GM12878 (cell line): Measurements from ENCODE around the gene LRP1B. TPM values are rescaled to one million over a fixed set of nuclear protein-coding genes. Genes with fewer than 3 reads are reported as not detected.

Experiments used
- ATAC-seq: fragments of 200-7000 bp; cut with Tn5 transposase; 3 replicates; pipeline ENCODE4 v1.9.1; 2020; ENCODE audit warnings: mild to moderate bottlenecking, moderate library complexity
- BruUV-seq: library from RNA; stranded (reverse); fragments of 400-500 nt; replicated peaks from 2 replicates; lab custom pipeline; 2021; lab: Mats Ljungman, UMichigan
- CTCF ChIA-PET: fragments of 300-600 bp; sonication (Branson Sonifier 250); formaldehyde crosslinking; extraction: SDS; loops from one replicate; lab custom pipeline; 2021; ENCODE audit warnings: inconsistent platforms; lab: Yijun Ruan, JAX
- POLR2A ChIA-PET: fragments of 350-600 bp; formaldehyde crosslinking; extraction: SDS; loops from one replicate; lab custom pipeline; 2021; ENCODE audit warnings: inconsistent platforms; lab: Charles Lee
- RAD21 ChIA-PET: fragments of 300-600 bp; sonication (Branson Sonifier 250); formaldehyde crosslinking; loops from one replicate; lab custom pipeline; 2023; ENCODE audit warnings: antibody characterized with exemption; ENCODE audit not compliant: unreplicated experiment; lab: Charles Lee
- SMC1A ChIA-PET: fragments of 300-600 bp; sonication (Branson Sonifier 250); formaldehyde crosslinking; loops from one replicate; lab custom pipeline; 2023; ENCODE audit not compliant: unreplicated experiment, uncharacterized antibody; lab: Charles Lee
- DNase-seq: peaks from one replicate; pipeline ENCODE4 v3.0.0-alpha.2; 2011; ENCODE audit warnings: low read depth, low spot score
- FAIRE-seq: peaks from 3 replicates; lab custom pipeline; 2011; peaks lifted over from hg19 to GRCh38; lab: Jason Lieb, UNC
- H2AFZ ChIP-seq: 2 replicates; pipeline ENCODE4 v1.6.0; 2011; ENCODE audit warnings: low read depth, low read length, control low read depth; ENCODE audit not compliant: control insufficient read depth
- H3K27ac ChIP-seq: 2 replicates; pipeline ENCODE4 v1.5.1; 2011; ENCODE audit warnings: control low read depth; ENCODE audit not compliant: control insufficient read depth, insufficient read depth
- H3K27me3 ChIP-seq, 2 experiments: replicated peaks in 1 of 2; 2 replicates each; pipeline versions ENCODE4 v1.6.0 to v1.6.1; 2011; ENCODE audit warnings: low read length in 1 of 2; ENCODE audit not compliant: control insufficient read depth in 2 of 2, insufficient read depth in 2 of 2
- H3K36me3 ChIP-seq, 2 experiments: 2 replicates each; pipeline ENCODE4 v1.5.1; 2011; ENCODE audit warnings: low read length in 1 of 2; ENCODE audit not compliant: control insufficient read depth in 2 of 2, insufficient read depth in 2 of 2
- H3K4me1 ChIP-seq: 2 replicates; pipeline ENCODE4 v1.6.1; 2011; ENCODE audit warnings: mild to moderate bottlenecking, low read length, moderate library complexity, mixed read lengths; ENCODE audit not compliant: control insufficient read depth, insufficient read depth
- H3K4me2 ChIP-seq: 2 replicates; pipeline ENCODE4 v1.6.0; 2011; ENCODE audit warnings: control low read depth; ENCODE audit not compliant: control insufficient read depth, insufficient read depth
- H3K4me3 ChIP-seq: fragments of 200-600 bp; sonication (generic); 2 replicates; pipeline ENCODE4 v1.5.1; 2016
- H3K79me2 ChIP-seq: 2 replicates; pipeline ENCODE4 v1.6.0; 2011; ENCODE audit warnings: low read length; ENCODE audit not compliant: control insufficient read depth, insufficient read depth
- H3K9ac ChIP-seq: 2 replicates; pipeline ENCODE4 v1.8.0; 2011; ENCODE audit warnings: low read length, control low read depth, mixed read lengths; ENCODE audit not compliant: control insufficient read depth, insufficient read depth
- H3K9me3 ChIP-seq: replicated peaks from 3 replicates; pipeline ENCODE4 v1.5.1; 2011; ENCODE audit warnings: mild to moderate bottlenecking, low read length; ENCODE audit not compliant: control insufficient read depth, insufficient read depth
- H4K20me1 ChIP-seq: 2 replicates; pipeline ENCODE4 v1.6.0; 2011; ENCODE audit not compliant: control insufficient read depth, insufficient read depth
- CBFB ChIP-seq: IDR thresholded peaks from 2 replicates; pipeline ENCODE4 v1.6.1; 2016; ENCODE audit warnings: antibody characterized with exemption, low read depth
- EZH2 ChIP-seq: IDR thresholded peaks from 2 replicates; pipeline ENCODE4 v1.6.1; 2012; ENCODE audit warnings: low read depth, mild to moderate bottlenecking, control low read depth, inconsistent platforms, low read length, borderline replicate concordance; ENCODE audit not compliant: control insufficient read depth
- KDM1A ChIP-seq: fragments of 200-600 bp; sonication (generic); IDR thresholded peaks from 2 replicates; pipeline ENCODE4 v1.6.1; 2016; ENCODE audit warnings: borderline replicate concordance
- NFIC ChIP-seq: IDR thresholded peaks from 2 replicates; pipeline ENCODE4 v1.6.1; 2012; ENCODE audit warnings: low read depth, mild to moderate bottlenecking, inconsistent platforms, low read length, moderate library complexity
- RAD51 ChIP-seq: fragments of 450-650 bp; IDR thresholded peaks from 2 replicates; pipeline ENCODE4 v1.6.1; 2016; ENCODE audit warnings: moderate library complexity, mild to moderate bottlenecking, inconsistent platforms
- TCF12 ChIP-seq: IDR thresholded peaks from 2 replicates; pipeline ENCODE4 v1.6.1; 2011; ENCODE audit warnings: low read depth, mild to moderate bottlenecking, low read length
- TCF3 ChIP-seq: IDR thresholded peaks from 2 replicates; pipeline ENCODE4 v1.6.1; 2012; ENCODE audit warnings: low read depth, mild to moderate bottlenecking, low read length, borderline replicate concordance; ENCODE audit not compliant: insufficient read depth
- YY1 ChIP-seq: IDR thresholded peaks from 2 replicates; pipeline ENCODE4 v1.6.1; 2011; ENCODE audit warnings: low read depth, mild to moderate bottlenecking, low read length
- ZNF384 ChIP-seq: IDR thresholded peaks from 2 replicates; pipeline ENCODE4 v1.6.1; 2012; ENCODE audit warnings: low read depth, mild to moderate bottlenecking, low read length, improper control_type of control experiment, borderline replicate concordance
- WGBS: methylation state at CpG from one replicate; pipeline ENCODE4 v1.1.6; 2016; ENCODE audit warnings: low lambda C conversion rate; ENCODE audit not compliant: insufficient replicate concordance, insufficient coverage; ENCODE audit errors: missing lambda C conversion rate; 5-methylcytosine and 5-hydroxymethylcytosine counted together
- in situ Hi-C: fragments of 300-500 bp; cut with MboI; formaldehyde crosslinking; loops from 9 replicates; pipeline ENCODE4 v1.14.3; 2018; ENCODE audit warnings: mixed read lengths
- intact Hi-C: fragments of 100-400 bp; cut with micrococcal nuclease; formaldehyde crosslinking; loops from one replicate; pipeline ENCODE4 v1.14.2; 2022; ENCODE audit not compliant: unreplicated experiment
- polyA plus RNA-seq, 11 experiments: library from polyadenylated mRNA; depleted of rRNA in 4 of 11; unstranded in 6 of 11; stranded (reverse) in 5 of 11; fragments of >200 nt; fragmentation: Nextera tagmentation in 4 of 11; fragmentation: Illumina TruSeq in 1 of 11; extraction: Ambion mirVana in 4 of 11; extraction: Trizol in 1 of 11; gene quantifications; 1 replicate in 1 of 11; 2 replicates in 10 of 11; pipeline versions ENCODE4 v1.2.1 to v1.2.3, GENCODE V29; 2011 to 2016; ENCODE audit warnings: inconsistent platforms in 2 of 11, missing spikeins in 2 of 11, low read depth in 1 of 11
- total RNA-seq, 4 experiments: library from RNA; depleted of rRNA in 3 of 4; stranded (reverse); fragments of >200 nt in 3 of 4; fragmentation: Illumina TruSeq in 1 of 4; extraction: Trizol in 1 of 4; gene quantifications; 2 replicates each; pipeline versions ENCODE4 v1.2.1 to v1.2.3, GENCODE V29; 2013 to 2021
- TF ChIP-seq, protein P1 (sequence below): fragments of 450-650 bp; IDR thresholded peaks from 2 replicates; pipeline ENCODE4 v1.6.1; 2016; ENCODE audit warnings: mild to moderate bottlenecking

LRP1B gene
- total and polyA plus RNA-seq, 10 of the 15 experiments (the other 5 are each of a cell fraction or from before 2014, with no cell fraction given), result under 0.01 to 0.06 (median 0.03) TPM; not detected in 5

DNA sequence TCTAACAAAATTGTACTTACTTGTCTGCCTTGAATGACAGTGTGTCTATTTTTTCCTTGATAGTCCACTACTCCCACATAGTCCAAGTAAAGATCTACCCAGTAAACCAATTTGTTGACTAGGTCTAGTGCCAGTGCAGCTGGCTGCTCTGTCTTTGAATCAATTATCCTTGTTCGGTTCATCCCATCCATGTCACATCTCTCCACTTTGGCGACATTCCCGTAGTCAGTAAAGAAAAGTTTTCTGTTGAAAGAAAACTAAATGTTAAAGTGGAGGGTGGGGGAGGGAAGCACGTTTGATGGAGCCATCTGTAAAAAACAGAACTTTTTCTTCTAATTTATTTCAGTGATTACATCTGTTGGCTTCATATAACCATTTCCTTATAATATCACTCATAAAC is 1068.8 kb downstream of the LRP1B start:
- Histone ChIP-seq H3K27ac (no peak overlapping the region), H3K79me2 (no peaks in the 10 kb centered on the region), H4K20me1 (no peaks in the 10 kb centered on the region), H3K9me3 (no peaks in the 10 kb centered on the region), H3K36me3 (no peaks in the 10 kb centered on the region), H2AFZ (no peak overlapping the region), H3K27me3 (no peaks in the 10 kb centered on the region), H3K4me3 (no peak overlapping the region), H3K9ac (no peak overlapping the region), H3K4me1 (no peaks in the 10 kb centered on the region), H3K4me2 (no peak overlapping the region)
- no peak for FAIRE-seq
- intact Hi-C loops (no loop called here), in situ Hi-C loops (no loop called here)
- ATAC-seq, result no peak
- 17% methylated on average over 4 of the region's 4 CpGs for WGBS
- BruUV-seq, result no TSS peak
- no peak for DNase-seq
- ChIA-PET POLR2A (no interaction called here), SMC1A (interaction anchor here (1.2 kb wide), 1 partner anchor 29 kb away, joined by 3 read pairs; no protein-coding TSS in a partner anchor), CTCF (no interaction called here), RAD21 (no interaction called here)
- TF ChIP-seq TCF3, result no peak
- no peak for TF ChIP-seq YY1

DNA sequence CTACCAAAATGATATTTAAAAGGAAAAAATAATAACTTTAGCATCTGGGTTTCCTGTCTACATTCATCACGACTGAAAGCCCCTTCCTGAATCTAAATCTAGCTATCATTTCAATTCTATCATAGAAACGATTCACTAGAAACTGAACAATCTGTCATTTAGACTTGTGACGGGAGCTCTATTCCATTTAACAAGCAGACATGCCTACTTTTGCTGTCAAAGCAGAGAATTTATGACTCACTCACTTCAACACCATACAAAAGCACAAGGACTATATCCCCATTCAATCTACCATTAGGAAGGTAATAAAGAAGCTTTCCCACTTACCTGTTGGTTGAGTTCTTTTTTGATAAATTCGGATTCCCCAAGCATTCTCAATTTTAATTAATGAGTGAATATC is 1072.3 kb downstream of the LRP1B start:
- CTCF ChIA-PET, result no interaction called here
- Histone ChIP-seq H3K36me3 (no peaks in the 10 kb centered on the region), H3K27ac (no peak overlapping the region), H2AFZ (no peak overlapping the region), H3K4me1 (no peaks in the 10 kb centered on the region), H3K4me2 (no peak overlapping the region), H4K20me1 (no peaks in the 10 kb centered on the region), H3K4me3 (no peak overlapping the region), H3K9ac (no peak overlapping the region), H3K79me2 (no peaks in the 10 kb centered on the region), H3K9me3 (no peaks in the 10 kb centered on the region), H3K27me3 (no peaks in the 10 kb centered on the region)
- 0% methylated on average over 4 of the region's 4 CpGs for WGBS
- no TSS peak for BruUV-seq
- no peak for DNase-seq
- POLR2A ChIA-PET, result no interaction called here
- in situ Hi-C loops, result no loop called here
- no peak for FAIRE-seq
- intact Hi-C loops, result no loop called here
- no peak for ATAC-seq
- SMC1A ChIA-PET, result no interaction called here
- RAD21 ChIA-PET, result no interaction called here
- TF ChIP-seq NFIC (no peak), RAD51 (no peak), TCF12 (no peak), ZNF384 (no peak), CBFB (no peak), KDM1A (no peak), EZH2 (no peak), TCF3 (no peak)
- TF ChIP-seq, protein P1, sequence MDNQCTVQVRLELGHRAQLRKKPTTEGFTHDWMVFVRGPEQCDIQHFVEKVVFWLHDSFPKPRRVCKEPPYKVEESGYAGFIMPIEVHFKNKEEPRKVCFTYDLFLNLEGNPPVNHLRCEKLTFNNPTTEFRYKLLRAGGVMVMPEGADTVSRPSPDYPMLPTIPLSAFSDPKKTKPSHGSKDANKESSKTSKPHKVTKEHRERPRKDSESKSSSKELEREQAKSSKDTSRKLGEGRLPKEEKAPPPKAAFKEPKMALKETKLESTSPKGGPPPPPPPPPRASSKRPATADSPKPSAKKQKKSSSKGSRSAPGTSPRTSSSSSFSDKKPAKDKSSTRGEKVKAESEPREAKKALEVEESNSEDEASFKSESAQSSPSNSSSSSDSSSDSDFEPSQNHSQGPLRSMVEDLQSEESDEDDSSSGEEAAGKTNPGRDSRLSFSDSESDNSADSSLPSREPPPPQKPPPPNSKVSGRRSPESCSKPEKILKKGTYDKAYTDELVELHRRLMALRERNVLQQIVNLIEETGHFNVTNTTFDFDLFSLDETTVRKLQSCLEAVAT, result no peak
